DMS53 (cell line): Measurements from ENCODE around the gene PYGB.
"Not testable (repeated sequence)": the region's sequence is repeated elsewhere in the genome, so short reads cannot be mapped to it uniquely, and the experiment has no call there.

Experiments
- DNase-seq: peaks from one replicate; lab custom pipeline; 2025; lab: John Stamatoyannopoulos, UW

Gene PYGB

DNA sequence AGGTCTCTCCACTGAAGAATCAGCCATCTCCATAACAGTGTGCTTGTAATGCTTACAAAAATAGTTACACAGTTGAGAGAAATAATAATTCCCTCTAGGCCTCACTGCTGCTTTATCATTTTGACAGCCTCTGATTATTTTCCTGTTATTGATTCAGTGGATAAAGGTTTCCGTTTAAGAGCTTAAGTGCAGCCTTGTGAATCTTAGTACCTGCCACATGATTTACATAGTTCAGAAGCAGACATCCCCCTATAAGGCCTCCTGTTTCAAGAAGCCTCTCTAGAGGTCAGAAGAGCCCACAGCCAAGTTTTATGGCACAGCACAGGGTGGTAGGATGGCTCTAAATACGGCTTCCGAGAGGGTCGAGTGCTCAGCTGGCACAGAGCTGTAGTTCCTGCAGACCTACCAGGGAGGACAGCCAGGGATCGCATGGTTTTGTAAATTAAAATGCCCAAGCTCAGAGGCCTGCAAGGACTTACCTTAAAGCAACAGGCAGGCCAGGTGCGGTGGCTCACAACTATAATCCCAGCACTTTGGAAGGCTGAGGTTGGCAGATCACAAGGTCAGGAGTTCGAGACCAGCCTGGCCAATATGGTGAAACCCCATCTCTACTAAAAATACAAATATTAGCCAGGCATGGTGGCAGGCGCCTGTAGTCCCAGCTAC lies 17.6 kb upstream of the PYGB start:
- no peak for DNase-seq

DNA sequence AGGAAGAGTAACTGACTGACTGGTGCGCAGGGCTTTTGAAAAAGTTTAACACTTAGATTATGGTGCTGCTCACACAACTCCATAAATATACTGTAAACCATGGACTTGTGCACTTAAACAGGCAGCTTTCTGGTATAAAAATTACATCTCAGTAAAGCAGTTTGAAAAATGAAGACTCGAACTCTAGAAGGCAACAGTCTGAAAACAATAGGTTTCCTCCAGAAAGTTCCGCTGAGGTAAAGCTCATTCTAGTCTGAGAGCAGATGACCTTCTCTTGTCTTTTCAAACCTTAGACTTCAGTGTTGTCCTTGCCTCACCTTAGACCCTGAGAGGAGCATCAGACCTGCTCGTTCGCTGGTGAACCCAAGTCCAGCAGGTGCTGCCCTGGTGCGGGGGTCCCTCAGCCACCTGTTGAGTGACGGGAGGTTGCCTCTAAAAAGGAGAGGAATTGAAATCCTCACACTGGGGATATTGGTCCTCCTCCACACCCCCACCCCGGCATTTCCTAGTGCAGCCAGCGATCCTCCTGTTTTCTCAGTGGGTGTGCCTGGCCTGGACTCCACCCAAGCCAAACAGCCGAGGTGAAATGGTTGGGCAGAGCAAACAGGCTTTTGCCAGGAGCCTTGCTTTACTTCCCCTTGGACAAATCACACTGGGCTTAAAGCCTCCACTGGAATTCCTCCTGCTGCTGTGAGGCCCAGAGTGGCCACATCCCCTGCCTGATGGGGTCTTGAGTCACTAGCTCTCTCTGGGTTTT lies 14.7 kb upstream of the PYGB start:
- peak; percentile 87 for DNase-seq

DNA sequence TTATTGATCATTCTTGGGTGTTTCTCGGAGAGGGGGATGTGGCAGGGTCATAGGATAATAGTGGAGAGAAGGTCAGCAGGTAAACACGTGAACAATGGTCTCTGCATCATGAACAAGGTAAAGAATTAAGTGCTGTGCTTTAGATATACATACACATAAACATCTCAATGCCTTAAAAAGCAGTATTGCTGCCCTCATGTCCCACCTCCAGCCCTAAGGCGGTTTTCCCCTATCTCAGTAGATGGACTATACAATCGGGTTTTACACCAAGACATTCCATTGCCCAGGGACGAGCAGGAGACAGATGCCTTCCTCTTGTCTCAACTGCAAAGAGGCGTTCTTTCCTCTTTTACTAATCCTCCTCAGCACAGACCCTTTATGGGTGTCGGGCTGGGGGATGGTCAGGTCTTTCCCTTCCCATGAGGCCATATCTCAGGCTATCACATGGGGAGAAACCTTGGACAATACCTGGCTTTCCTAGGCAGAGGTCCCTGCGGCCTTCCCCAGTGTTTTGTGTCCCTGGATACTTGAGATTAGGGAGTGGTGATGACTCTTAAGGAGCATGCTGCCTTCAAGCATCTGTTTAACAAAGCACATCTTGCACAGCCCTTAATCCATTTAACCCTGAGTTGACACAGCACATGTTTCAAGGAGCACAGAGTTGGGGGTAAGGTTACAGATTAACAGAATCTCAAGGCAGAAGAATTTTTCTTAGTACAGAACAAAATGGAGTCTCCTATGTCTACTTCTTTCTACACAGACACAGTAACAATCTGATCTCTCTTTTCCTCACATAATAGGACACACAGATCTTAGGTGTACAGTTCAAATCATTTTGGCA lies 13.7 kb upstream of the PYGB start:
- not testable (repeated sequence) for DNase-seq

DNA sequence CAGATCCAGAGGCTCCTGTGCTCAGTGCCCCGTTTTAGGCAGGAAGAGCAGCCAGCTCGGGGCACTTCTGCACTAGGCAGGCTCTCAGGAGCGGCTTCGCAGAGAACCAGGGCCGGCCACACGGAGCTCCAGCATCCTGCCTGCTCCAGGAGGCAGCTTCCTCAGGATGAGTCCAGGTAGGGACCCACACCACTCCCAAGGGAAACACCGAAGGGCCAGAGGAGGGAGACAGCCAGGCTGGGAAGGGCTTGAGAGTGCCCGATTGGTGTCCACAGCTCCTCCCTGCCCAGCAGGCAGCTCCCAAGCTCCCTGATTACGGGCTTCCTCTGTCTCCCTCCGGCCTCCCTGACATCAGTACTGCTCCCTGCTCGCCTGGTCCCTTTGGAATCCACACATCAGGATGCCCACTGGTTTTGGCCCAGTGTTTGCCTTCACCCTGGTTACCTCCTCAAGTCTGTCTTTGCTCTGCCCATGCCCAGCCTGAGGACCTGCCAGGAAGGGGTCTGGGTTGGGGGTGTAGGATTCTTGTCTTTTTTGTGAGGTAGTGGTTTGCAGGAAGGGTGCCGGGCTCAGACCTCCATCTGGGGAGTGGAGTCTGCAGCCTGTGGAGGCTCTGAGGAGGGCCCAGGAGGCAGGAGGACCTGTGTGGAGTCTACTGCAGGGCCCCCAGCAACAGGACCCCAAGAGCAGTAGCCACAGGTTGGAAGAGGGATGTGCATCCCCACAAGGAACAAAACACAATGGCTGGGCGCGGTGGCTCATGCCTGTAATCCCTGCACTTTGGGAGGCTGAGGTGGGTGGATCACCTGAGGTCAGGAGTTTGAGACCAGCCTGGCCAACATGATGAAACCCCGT lies 11.2 kb upstream of the PYGB start:
- no peak for DNase-seq

DNA sequence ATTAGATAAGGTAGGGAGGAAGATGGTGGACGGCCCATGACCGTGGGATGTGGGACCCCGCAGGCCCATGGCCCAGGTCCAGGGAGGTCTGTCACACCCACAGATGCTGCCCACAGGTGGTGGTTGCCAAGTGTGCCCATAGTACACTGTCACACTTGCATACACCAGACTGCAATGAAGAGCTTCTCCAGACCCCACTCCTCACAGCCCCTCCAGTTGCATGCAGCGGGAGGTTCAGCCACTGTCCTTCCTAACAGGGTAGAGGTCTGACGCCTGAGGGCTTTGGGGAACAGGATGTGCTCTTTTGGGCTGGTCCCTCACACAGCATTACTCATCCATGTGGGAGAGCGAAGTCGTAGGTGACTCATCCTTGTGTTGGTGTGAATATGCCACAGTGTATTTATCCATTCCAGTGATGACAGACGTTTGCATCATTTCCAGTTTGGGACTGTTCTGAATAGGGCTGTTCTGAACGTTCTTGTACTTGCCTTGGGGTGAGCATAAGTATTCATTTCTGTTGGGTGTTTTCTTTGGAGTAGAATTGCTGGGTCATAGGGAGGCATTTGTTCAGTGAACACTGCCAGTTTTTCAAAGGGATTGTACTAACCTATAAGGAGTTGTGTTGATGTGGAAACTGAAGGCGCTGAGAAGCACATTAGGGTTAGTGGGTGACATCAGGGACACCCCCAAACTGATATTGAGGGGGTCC lies 10.1 kb upstream of the PYGB start:
- DNase-seq, result peak; percentile 91

DNA sequence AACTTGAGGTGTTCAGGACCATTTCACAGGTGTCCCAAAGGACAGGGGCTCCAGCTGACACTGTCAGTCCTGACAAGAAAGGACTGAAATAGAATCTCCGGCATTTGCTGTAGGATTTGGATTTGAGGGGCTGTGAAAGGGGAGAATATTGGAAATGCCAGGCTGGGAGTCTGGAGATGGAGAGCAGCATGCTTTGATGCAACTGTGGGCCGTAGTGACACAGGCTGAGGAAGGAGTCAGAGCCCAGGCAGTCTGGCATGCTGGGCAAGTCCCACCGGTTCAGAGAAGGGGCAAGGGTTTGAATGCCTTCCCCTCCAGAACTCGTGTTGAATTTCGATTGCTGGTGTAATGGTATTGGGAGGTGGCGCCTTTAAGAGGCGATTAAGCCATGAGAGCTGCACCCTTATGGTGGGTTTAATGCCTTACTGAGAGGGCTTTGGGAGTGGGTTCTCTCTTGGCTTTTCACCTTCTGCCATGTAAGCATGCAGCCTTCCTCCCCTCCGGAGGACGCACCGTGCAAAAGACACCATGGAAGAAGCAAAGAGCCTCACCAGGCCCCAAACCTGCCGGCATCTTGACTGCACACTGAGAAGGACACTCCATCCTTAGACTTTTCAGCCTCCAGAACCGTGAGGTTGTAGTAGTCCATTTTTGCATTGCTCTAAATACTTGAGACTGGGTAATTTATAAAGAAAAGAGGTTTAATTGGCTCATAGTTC lies 9.4 kb upstream of the PYGB start:
- DNase-seq, result no peak

DNA sequence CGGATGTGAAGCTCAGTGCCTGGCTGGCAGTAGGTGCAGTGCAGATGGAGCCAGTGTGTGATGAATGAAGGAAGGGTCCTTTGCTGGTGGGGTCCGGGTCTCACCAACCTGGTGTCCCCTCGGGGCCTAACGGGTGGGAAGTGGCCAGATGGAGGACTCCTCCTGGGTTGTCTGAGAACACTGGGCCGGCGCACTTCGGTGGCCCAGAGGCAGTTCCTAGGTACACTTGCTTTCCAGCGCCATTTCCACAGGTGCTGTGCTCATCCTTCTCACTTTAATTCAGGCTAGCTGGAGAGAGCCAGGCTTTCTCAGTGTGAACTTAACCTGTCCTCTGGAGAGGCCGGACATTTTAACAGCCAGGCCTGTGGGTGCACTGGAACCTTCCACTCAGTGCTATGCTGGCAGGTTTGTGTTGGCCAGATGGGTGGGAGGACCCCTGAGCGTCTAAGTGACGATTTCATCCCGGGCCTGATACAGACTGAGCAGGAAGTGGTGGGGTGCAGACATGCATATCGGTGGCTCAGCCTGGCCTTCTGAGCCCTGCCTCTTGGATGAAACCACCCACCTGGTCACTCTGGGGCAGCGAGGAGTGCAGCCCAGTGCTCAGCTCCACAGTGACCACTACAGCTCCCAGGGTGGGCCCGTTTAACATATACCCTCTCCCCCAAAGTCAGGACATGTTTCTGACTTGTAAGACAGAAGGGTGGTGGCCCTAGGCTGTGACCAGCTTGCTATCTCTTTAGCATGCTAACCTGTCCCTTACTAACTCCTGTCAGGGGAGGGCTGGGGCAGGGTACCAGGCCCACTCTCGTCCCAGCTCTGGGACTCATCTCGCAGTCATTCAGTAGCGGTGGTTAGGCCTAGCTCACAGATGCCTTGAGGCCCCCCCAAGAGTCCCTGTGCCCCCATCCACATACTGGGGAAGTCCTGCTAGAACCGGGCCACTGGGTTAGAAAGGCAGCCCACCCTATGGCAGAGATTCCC lies 8.2 kb upstream of the PYGB start:
- no peak for DNase-seq

DNA sequence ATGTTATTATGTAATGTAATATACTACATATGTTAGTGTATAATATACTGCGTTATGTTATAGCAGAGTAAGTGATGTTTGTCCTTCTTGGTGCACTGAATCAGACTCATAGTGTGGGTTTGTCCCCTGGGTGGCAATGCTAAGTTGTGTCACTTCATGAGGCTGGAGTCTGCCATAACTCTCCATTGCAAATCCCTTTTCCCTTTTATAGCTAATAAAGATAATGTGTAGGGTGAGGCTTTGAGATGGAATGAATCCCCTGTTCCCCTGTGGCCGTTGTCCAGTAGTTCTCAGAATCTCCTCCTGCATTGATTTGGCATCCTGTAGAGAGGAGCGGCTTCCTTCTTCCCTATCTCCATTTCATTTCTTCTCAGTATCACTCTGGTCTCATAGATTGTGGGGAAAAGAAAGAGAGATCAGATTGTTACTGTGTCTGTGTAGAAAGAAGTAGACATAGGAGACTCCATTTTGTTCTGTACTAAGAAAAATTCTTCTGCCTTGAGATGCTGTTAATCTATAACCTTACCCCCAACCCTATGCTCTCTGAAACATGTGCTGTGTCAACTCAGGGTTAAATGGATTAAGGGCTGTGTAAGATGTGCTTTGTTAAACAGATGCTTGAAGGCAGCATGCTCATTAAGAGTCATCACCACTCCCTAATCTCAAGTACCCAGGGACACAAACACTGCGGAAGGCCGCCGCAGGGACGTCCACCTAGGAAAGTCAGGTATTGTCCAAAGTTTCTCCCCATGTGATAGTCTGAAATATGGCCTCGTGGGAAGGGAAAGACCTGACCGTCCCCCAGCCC lies 6.8 kb upstream of the PYGB start:
- DNase-seq, result not testable (repeated sequence)

DNA sequence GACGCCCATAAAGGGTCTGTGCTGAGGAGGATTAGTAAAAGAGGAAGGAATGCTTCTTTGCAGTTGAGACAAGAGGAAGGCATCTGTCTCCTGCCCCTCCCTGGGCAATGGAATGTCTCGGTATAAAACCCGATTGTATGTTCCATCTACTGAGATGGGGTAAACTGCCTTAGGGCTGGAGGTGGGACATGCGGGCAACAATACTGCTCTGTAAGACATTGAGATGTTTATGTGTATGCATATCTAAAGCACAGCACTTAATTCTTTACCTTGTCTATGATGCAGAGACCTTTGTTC lies 6.3 kb upstream of the PYGB start:
- not testable (repeated sequence) for DNase-seq

DNA sequence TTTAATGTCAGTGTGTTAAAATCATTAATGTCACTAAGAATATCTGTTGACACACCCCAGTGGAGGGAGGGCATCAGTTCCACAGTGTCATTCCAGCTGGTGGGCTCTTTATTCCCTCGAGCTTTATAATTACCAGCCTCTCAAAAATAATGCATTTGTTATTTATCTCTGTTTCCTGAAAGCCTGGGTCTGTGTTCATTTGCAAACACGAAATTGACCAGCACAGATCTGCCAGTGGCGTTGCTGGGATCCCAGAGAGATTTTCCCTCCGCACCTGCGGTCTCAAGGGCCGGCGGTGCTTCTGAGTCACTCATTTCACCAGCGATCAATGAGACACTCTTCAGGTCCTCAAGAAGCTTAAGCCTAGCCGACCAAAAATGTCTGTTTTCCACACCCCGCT lies 5.7 kb upstream of the PYGB start:
- DNase-seq, result no peak

DNA sequence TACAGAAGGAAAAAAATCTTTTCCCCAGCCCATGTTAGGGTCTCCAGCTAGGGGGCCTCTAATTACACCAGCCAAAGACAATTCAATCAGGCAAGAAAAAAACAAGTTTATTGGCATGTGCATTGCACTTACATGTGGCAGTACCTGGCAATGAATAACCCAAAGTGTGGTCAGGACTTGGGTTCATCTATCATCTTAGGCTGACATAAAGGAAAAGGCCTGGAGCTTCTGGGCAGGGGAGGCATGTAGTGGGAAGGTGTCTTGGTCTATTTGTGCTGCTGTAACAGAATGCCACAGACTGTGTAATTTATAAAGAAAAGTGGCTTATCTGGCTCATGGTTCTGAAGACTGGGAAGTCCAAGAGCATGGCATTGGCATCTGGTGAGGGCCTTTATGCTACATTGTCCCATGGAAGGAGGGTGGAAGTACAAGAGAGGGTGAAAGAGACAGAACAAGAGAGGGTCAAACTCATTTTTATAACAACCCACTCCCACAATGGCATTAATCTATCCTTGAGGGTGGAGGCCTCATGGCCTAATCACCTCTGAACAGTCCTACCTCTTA lies 4.4 kb upstream of the PYGB start:
- DNase-seq, result no peak

DNA sequence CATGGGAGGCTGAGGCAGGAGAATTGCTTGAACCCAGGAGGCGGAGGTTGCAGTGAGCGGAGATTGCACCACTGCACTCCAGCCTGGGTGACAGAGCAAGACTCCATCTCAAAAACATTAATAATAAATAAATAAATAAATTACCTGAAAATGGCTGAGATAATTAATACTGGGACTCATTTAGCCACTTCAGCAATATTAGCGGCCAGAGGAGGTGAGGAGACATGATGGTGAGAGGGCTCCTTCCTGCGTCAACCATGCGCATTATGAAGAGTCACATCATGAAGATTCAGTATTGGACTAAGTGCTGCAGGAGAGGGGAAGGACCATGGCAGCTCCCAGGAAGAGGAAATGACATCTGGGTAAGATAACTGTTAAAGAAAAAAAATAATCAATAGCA lies 2.9 kb upstream of the PYGB start:
- no peak for DNase-seq

DNA sequence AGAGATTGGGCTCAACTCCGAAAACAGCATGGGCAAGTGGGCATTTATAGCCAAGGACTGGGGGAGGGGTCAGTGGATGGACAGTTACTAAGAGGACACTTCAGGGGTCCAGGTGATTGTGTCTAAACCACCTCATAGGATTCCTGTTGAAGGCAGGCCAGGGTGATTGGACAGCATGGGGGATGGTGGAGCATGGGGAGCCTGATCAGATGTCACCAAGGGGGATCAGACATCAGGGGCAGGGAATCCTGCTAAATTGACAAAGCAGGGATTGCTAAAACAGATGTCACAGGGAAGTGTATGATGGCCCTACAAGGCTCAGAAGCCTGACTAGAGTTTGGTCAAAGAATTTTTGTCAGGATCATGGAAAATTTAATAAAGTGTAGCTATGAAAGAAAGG lies 2.4 kb upstream of the PYGB start:
- DNase-seq, result no peak

DNA sequence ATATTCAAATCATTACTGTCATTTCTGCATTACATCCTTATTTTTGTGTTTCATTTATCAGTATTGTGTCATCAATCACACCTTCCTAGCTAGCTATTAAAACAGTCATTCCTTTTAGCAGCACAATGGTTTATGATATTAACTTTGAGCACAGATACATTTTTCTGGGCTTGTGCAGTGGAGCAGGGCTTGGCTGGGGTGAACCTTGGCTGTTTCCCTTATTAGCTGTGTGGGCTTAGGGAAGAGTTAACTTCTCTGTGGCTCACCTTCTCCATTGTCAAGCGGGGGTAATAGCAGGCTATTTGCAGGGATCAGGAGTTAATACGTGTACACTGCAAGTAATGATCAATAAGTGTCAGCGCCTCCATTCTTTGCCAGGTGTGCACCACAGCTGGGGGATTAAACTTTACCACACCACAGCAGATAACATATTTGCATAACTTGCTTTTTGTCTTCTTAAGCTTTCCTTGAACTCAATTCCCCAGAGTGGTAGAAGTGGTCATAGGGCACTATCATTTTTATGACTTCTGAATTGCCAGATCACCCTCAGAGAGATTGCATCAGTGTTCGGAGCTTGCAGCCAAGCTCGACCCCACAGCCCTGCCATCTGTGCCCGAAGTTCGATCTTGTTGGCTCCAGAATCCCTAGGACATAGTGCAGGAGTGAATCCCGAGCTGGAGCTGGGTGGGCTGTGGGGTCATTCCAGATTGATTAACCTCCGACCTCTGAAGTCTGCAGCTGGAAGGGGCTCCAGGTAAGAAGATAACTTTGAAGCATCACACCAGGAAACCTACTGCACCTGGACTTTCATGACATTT lies 1.5 kb upstream of the PYGB start:
- no peak for DNase-seq

DNA sequence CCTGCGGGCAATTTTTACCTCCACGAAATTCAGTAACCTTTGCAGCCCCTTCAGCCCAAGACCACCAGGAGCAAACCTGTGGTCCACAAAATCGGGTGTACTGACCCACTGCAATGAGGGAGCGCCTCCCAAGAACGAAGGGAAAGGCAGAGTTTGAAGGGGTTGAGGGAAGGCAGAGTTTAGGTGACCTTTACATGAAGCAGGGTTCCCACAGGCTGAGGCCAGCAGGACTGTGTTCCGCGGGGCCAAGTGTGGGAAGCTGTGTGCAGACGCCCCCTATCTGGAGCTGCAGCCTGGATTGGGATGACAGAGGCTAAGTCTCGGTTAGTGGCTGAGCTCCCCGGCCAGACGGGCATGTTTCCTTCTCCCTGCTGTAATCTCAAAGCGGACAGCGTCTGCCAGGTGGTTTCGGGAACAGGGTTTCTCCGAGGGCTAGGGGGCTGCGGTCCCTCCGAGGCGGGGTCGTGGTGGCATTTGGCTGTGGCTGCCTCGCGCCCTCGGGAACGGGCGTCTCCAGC lies 826 bp upstream of the PYGB start:
- peak; percentile 82 for DNase-seq

DNA sequence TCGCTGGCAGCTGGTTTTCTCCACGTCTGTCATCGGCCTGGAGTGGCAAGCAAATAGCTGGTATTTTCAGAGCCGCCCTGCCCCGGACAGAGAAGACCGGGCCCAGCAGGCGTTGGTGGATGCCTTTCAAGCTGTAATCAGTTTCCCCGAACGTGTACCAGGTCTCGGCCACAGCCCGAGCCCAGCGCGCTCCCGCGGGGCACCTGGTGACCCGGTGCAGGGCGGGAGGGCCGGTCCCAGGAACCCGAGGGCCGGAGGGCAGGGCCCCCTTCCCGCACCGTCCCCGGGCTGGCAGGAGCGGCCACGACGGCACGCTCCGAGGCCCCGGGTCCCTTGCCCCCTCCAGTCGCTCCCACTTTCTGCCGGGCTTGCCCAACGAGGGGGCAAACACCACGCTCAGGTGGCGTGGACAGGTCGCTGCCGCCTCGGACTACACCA lies 348 bp upstream of the PYGB start:
- peak; percentile 82 for DNase-seq

DNA sequence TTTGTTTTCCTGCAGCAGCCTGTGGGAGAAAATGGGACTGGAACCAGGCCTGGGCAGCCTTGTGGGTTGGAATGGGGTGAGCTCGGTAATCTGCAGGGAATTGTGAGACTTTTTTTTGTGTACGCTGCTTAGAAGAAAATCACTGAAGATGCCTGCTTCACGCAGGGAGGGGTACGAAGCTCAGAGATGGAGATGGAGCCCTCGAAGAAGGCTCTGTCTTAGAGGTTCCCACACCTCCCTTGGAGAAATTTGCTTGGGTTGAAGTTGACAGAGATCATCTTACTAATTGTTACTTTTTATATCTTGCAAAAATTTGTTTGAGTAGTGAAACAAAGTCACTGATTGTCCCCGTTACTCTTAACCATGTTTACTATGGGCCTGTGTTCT lies 894 bp downstream of the PYGB start:
- DNase-seq, result no peak
